CD4-positive, alpha-beta T cell treated with Interleukin-4 for 4 hours (primary cell): ENCODE results near the gene TIRAP.
A peak's percentile ranks its signal among the peaks of the same experiment; 100 is the strongest.
"Not testable (repeated sequence)": the region's sequence is repeated elsewhere in the genome, so short reads cannot be mapped to it uniquely, and the experiment has no call there.

Source experiments
- DNase-seq: peaks from one replicate; pipeline ENCODE4 v3.0.0-alpha.2; 2020

Gene TIRAP

GRCh38 chr11:126288237-126288636 lies 5.3 kb downstream of the TIRAP start:
- no peak for DNase-seq

GRCh38 chr11:126290887-126291286 lies 8.0 kb downstream of the TIRAP start:
- DNase-seq = no peak

GRCh38 chr11:126293726-126294125 lies 10.8 kb downstream of the TIRAP start:
- DNase-seq = no peak

- DNase-seq = no peak
Observed at GRCh38 chr11:126297004-126297403, 14.1 kb downstream of the TIRAP start.

GRCh38 chr11:126303623-126304456 lies 20.9 kb downstream of the TIRAP start, which contains the start of gene DCPS:
TSS of gene DCPS (plus strand) at chr11:126304060. CDS start at chr11:126304081, 21 bp downstream.
- DNase-seq = peak; percentile 84

GRCh38 chr11:126304457-126305075 lies 21.7 kb downstream of the TIRAP start:
- no peak for DNase-seq

- peak; percentile 39 for DNase-seq
Observed at GRCh38 chr11:126305699-126306098, 22.8 kb downstream of the TIRAP start.

GRCh38 chr11:126307706-126308105 lies 24.8 kb downstream of the TIRAP start:
- no peak for DNase-seq

GRCh38 chr11:126308271-126308671 lies 25.4 kb downstream of the TIRAP start:
- no peak for DNase-seq

GRCh38 chr11:126308771-126309170 lies 25.9 kb downstream of the TIRAP start:
- not testable (repeated sequence) for DNase-seq

GRCh38 chr11:126310200-126310991 lies 27.5 kb downstream of the TIRAP start:
- peak; percentile 61 for DNase-seq

GRCh38 chr11:126310992-126311310 lies 28.1 kb downstream of the TIRAP start:
- no peak for DNase-seq

- DNase-seq = no peak
Observed at GRCh38 chr11:126311401-126312291, 28.8 kb downstream of the TIRAP start.

- DNase-seq = no peak
Observed at GRCh38 chr11:126312961-126313360, 30.1 kb downstream of the TIRAP start.

- DNase-seq = no peak
Observed at GRCh38 chr11:126313826-126314225, 30.9 kb downstream of the TIRAP start.

- DNase-seq = no peak
Observed at GRCh38 chr11:126317432-126317755, 34.5 kb downstream of the TIRAP start.

- no peak for DNase-seq
Observed at GRCh38 chr11:126317756-126318573, 35.1 kb downstream of the TIRAP start.

- peak; percentile 44 for DNase-seq
Observed at GRCh38 chr11:126318574-126319373, 35.9 kb downstream of the TIRAP start.

GRCh38 chr11:126319374-126319740 lies 36.5 kb downstream of the TIRAP start:
- DNase-seq = no peak

- DNase-seq = no peak
Observed at GRCh38 chr11:126322996-126323395, 40.1 kb downstream of the TIRAP start.
